ENCODE data around the gene WDHD1. TPM values are rescaled to one million over a fixed set of nuclear protein-coding genes. Genes with fewer than 3 reads are reported as not detected.

WDHD1 gene
- total and polyA plus RNA-seq, 2 of the 8 experiments (the other 6 are each of a cell fraction or from before 2014, with no cell fraction given), result 17.8 to 87.9 TPM

GRCh38 chr14:54920052-54920451, 106.8 kb downstream of the WDHD1 start:
- Histone ChIP-seq H3K9me3 (ENCODE audit: insufficient read depth in 2 of 2, low read depth in 1 of 2, low read length in 1 of 2) (no peaks in the 10 kb centered on the region), H3K18ac (ENCODE audit: extremely low read depth, low read length) (no peak overlapping the region), H2BK5ac (ENCODE audit: low read depth, low read length) (no peak overlapping the region), H3K4me1 (replicated peaks in 1 of 4; ENCODE audit: control insufficient read depth in 3 of 4, insufficient read depth in 4 of 4, low read length in 3 of 4) (no peaks in the 10 kb centered on the region), H3K23ac (ENCODE audit: insufficient read length) (no peak overlapping the region), H3K27me3 (replicated peaks in 1 of 4; ENCODE audit: control insufficient read depth in 3 of 4, extremely low read depth in 1 of 4, insufficient read depth in 3 of 4, low read length in 3 of 4) (no peaks in the 10 kb centered on the region), H4K91ac (replicated peaks; ENCODE audit: insufficient read length, low read length) (no peak overlapping the region), H3K27ac (ENCODE audit: low read depth, low read length) (no peak overlapping the region), H3K14ac (ENCODE audit: insufficient read length) (no peak overlapping the region), H4K20me1 (replicated peaks in 1 of 2; ENCODE audit: control insufficient read depth in 1 of 2, insufficient read depth in 2 of 2, low read length in 2 of 2) (no peaks in the 10 kb centered on the region), H3K36me3 (ENCODE audit: control insufficient read depth in 2 of 4, insufficient read depth in 4 of 4, low read length in 3 of 4) (no peaks in the 10 kb centered on the region), H2AK5ac (ENCODE audit: low read depth, low read length) (no peak overlapping the region), H2BK120ac (replicated peaks; ENCODE audit: low read depth, low read length) (no peak overlapping the region), H3K23me2 (ENCODE audit: low read depth, low read length) (no peaks in the 10 kb centered on the region; the same call in 1 of the 2 replicates), H2BK15ac (ENCODE audit: low read length) (no peak overlapping the region), H3K79me1 (ENCODE audit: low read depth, low read length) (no peaks in the 10 kb centered on the region), H3K56ac (replicated peaks; ENCODE audit: insufficient read length, low read depth, low read length) (no peak overlapping the region), H3K9ac (replicated peaks in 1 of 4; ENCODE audit: extremely low read depth in 1 of 4, low read depth in 3 of 4, low read length in 3 of 4) (no peak overlapping the region), H2AFZ (ENCODE audit: low read length) (no peak overlapping the region), H3K4me3 (ENCODE audit: extremely low read depth in 1 of 4, insufficient read depth in 2 of 4, low read depth in 3 of 4, low read length in 4 of 4) (no peak overlapping the region), H3K79me2 (ENCODE audit: control insufficient read depth in 1 of 2, insufficient read depth in 2 of 2, low read length in 2 of 2) (no peaks in the 10 kb centered on the region), H3K4ac (replicated peaks; ENCODE audit: insufficient read length, low read depth, low read length) (no peak overlapping the region), H3K4me2 (ENCODE audit: insufficient read depth in 1 of 2, low read depth in 2 of 2, low read length in 2 of 2) (no peak overlapping the region), H4K5ac (ENCODE audit: insufficient read length, low read depth, low read length) (no peak overlapping the region), H4K8ac (ENCODE audit: extremely low read depth, insufficient read depth, low read length) (no peak overlapping the region), H2BK20ac (ENCODE audit: low read length) (no peak overlapping the region), H2BK12ac (ENCODE audit: low read depth, low read length) (no peak overlapping the region)
- WGBS, 2 experiments (ENCODE audit: extremely low coverage in 1 of 2, insufficient coverage in 1 of 2, insufficient read length in 1 of 2, insufficient replicate concordance in 2 of 2, low coverage in 1 of 2, low lambda C conversion rate in 2 of 2, missing lambda C conversion rate in 1 of 2), result 95% methylated on average over 1 of the region's 1 CpG; no CpG with 5 or more reads in 1 of the 2 experiments
- CTCF ChIA-PET (ENCODE audit: partially characterized antibody), result no interaction called here
- DNase-seq (ENCODE audit: low read depth in 1 of 2, low spot score in 2 of 2) (no peak), FAIRE-seq (no peak)
- POLR2A ChIA-PET (ENCODE audit: partially characterized antibody), result interaction anchor here (2.3 kb wide), 1 partner anchor 17 kb away, joined by 11 read pairs; the partner anchor contains the start of gene GCH1
- TF ChIP-seq MAX (IDR thresholded peaks at IDR 0.05) (no peak), RFX5 (IDR thresholded peaks at IDR 0.05; ENCODE audit: borderline replicate concordance, low read depth, low read length) (no peak), TAF7 (optimal IDR thresholded peaks at IDR 0.05; ENCODE audit: borderline replicate concordance, low read depth, low read length) (no peak), ATF2 (IDR thresholded peaks at IDR 0.05; ENCODE audit: low read length) (no peak), POLR2A (IDR thresholded peaks at IDR 0.05; ENCODE audit: control extremely low read depth in 1 of 2, low read depth in 2 of 2, low read length in 2 of 2) (no peak), ASH2L (IDR thresholded peaks at IDR 0.05; ENCODE audit: low read length) (no peak), MAFK (IDR thresholded peaks at IDR 0.05; ENCODE audit: low read depth, low read length) (no peak)
- TF ChIP-seq, protein P1, sequence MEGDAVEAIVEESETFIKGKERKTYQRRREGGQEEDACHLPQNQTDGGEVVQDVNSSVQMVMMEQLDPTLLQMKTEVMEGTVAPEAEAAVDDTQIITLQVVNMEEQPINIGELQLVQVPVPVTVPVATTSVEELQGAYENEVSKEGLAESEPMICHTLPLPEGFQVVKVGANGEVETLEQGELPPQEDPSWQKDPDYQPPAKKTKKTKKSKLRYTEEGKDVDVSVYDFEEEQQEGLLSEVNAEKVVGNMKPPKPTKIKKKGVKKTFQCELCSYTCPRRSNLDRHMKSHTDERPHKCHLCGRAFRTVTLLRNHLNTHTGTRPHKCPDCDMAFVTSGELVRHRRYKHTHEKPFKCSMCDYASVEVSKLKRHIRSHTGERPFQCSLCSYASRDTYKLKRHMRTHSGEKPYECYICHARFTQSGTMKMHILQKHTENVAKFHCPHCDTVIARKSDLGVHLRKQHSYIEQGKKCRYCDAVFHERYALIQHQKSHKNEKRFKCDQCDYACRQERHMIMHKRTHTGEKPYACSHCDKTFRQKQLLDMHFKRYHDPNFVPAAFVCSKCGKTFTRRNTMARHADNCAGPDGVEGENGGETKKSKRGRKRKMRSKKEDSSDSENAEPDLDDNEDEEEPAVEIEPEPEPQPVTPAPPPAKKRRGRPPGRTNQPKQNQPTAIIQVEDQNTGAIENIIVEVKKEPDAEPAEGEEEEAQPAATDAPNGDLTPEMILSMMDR (IDR thresholded peaks at IDR 0.05; ENCODE audit: control extremely low read depth in 1 of 3, insufficient read depth in 1 of 3, low read depth in 1 of 3, low read length in 3 of 3), result no peak

Measured in H1 (cell line).